RPMI7951 (cell line): ENCODE results near the gene SLC47A1. TPM values are rescaled to one million over a fixed set of nuclear protein-coding genes. Genes with fewer than 3 reads are reported as not detected.
A peak's percentile ranks its signal among the peaks of the same experiment; 100 is the strongest.
"Not testable (repeated sequence)": the region's sequence is repeated elsewhere in the genome, so short reads cannot be mapped to it uniquely, and the experiment has no call there.

Experiments
- DNase-seq: peaks from one replicate; pipeline ENCODE4 v3.0.0-alpha.2; 2012; ENCODE audit warnings: low read depth
- total RNA-seq: library from RNA; depleted of rRNA; stranded (reverse); fragments of >200 nt; shearing (Covaris generic); gene quantifications from 2 replicates; pipeline ENCODE4 v1.2.3, GENCODE V29; 2014

SLC47A1 gene
- total RNA-seq, 1 experiment from 2014 or later = 0.36 TPM

DNA sequence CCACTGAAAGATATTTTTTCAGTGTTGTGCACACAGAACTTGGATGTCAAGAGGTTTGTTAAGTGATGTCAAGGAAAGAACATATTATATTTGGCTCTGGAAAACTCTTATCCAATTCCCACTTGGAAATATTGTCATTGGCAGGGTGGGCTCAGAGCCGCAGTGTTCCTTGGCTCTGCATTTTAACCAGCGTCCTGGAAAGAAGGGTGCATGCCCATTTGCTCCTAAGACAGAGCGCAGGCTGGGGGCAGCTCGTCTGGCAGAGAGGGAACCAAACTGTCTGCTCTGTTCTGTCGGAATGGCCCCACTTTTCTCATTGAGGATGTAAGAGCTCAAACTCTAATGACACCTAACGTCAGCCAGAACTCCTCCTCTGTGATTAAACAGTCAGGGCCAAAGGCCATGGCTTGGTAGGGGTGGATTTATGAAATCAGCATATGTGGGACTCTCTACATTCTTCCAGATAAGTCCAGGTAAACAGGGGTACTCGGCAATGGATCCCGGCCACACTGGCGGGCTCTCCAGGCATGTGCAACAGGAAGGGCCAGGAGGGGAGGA is 18.0 kb downstream of the SLC47A1 start:
- no peak for DNase-seq

DNA sequence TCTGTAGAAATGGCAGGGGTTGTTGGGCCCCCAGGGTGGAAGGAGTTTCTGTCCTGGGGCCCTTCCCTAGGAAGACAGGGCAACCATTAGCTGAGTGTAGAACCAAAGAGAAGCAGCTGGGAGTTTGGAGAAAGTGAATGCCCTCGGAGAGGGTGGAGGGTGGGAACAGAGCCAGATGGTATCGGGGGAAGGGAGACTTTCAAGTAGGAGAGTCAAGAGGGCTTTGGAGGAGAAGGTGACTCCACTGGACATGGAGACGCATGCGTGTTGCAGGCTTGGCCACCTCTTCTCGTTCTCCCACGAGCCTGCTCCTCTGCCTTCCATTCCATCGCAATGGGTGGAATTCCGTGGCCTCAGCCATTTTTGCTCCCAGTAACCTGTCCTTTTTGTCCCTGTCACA is 19.4 kb downstream of the SLC47A1 start:
- no peak for DNase-seq

DNA sequence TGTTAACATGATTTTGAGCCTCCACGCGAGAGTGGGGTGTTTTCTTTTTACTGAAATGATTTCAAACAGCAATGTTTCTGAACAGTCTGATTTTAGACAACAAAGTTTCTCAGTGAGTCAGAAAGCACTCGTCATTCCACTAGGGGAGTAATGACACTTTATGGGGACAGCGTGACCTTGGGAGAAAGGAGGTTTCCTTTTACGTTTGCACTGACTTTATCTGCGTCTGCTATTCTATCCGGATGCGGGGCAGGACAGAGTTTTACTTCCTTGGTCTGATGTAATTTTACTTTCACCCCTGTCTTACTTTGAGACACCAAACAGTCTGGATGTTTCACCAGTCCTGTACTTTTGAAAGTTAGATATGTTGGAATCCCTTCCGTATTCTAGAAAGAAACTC is 20.7 kb downstream of the SLC47A1 start:
- no peak for DNase-seq

DNA sequence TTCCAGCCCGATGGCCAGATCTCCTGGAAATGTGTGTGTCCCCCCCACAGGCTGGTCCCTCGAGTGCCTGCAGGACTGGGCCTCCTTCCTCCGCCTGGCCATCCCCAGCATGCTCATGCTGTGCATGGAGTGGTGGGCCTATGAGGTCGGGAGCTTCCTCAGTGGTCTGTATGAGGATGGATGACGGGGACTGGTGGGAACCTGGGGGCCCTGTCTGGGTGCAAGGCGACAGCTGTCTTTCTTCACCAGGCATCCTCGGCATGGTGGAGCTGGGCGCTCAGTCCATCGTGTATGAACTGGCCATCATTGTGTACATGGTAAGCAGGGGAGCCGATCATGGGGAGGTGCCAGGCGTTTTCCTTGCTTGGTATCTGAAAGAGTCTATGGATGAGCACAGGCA is 22.1 kb downstream of the SLC47A1 start:
- DNase-seq = no peak

DNA sequence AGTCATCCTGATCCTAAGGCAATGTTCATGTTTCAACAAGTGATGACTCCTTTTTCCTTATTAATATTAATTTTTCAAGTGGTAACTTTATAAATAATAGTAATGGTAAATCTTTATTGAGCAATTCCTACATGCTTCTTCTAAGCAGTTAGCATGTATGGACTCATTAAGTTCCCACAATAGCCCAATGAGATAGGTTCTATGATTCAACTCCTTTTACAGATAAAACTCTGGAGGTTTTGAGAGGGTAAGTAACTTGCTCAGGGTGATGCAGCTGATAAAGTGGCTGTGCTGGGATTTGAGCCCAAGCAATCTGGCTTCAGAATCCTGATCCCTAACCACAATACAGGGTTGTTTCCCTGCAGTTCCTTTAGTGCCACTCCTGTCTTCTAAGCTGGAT is 25.3 kb downstream of the SLC47A1 start:
- DNase-seq = no peak

DNA sequence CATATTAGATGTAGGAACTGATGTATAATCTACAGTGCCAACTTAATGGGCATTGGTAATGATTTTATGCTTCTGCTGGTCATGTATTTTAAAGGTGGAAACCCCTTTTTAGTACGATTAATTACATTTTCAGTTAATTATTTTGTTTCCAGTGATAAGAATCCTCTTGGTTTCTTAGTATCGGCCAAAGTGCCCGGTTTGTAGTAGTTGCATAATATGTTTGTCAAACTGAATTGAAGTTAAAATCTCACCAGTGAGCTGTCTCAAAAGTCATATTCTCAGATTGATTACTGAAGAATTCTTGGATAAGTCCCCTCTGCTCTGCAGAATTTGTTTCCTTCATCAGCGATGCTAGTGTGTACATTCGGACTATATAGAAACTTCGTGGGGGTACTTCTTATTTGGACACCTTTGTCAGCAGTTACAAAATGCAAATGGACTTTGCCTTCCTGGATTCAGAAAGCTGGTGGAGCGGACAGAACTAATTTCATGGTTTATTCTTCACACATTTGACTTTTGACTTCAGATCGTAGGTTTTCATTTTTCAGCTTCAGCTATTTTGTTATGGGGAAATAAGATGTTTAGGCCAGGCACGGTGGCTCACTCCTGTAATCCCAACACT is 28.2 kb downstream of the SLC47A1 start:
- DNase-seq = no peak

DNA sequence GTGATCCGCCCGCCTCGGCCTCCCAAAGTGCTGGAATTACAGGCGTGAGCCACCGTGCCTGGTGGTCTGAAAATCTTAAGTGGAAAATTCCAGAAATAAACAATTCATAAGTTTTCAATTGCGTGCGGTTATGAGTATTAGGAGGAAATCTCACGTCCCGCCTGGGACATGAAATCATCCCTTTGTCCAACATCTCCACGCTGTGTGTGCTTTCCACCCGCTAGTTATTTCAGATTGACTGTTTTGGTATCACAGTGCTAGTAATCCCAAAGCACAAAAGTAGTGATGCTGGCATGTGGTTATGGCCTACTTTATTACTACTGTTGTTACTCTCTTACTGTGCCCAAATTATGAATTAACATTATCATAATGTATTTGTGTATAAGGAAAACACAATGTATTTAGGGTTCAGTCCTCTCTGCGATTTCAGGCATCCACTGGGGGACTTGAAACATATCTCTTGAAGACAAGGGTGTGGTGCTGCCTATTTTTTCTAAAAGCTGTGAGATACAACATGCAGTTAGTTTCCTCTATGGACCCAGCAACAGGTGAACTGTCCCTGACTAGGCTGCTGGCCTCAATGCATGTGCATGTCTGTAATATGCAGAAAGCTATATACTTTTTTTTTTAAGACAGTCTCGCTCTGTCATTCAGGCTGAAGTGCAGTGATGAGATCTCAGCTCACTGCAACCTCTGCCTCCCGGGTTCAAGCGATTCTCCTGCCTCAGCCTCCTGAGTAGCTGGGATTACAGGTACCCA is 32.3 kb downstream of the SLC47A1 start:
- DNase-seq = no peak

DNA sequence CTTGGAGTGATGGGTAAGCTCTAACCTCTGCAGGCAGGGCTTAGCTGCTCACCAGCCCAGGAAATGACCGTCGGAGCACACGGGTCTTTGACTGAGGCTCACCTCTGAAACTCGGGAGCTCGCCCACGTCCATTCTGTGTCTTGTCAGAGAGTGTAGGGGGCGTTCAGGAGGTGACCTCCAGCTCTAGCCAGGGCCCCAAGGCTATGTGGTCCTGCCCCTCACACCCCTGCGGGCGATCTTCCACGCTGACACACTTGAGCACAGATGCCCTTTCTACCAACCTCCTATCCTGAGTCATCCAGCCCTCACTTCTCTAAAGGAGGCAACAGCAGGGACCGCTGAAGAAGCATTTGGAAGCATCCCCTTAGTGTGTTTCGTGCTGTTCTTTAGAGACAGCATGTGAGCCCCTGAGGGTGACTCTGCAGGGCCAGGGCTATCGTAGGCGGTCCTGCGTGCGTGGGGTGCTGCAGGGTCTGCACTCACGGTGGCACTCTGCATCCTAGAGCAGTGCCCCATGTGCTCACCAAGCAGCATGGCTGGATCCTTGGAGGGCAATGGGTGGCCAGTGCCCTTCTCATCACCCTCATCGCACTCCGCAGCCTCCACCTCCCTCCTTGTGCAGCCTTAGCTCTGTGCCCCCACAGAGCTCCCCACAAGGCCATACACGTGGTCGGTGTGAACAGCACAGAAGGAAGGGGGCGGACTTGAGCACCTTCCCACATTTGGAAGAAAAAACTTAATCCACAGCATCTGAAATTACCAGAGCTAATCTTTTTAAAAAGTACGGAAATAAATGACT is 33.8 kb downstream of the SLC47A1 start:
- DNase-seq = no peak

DNA sequence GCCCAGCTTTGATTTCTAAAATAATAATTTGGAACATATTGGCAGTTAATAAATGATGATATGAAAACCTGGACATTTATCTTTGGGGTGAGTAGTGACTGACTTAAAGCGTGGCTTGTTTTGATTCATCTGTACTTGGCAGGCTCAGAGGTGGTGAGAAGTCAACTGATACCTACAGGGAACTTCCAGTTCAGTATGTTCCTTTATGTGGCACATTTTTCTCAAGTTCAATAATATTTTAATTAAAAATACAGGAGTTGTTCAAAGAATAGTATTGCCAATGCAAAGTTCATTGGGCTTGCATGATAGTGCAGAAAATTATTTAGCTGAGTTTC is 34.3 kb downstream of the SLC47A1 start:
- no peak for DNase-seq

DNA sequence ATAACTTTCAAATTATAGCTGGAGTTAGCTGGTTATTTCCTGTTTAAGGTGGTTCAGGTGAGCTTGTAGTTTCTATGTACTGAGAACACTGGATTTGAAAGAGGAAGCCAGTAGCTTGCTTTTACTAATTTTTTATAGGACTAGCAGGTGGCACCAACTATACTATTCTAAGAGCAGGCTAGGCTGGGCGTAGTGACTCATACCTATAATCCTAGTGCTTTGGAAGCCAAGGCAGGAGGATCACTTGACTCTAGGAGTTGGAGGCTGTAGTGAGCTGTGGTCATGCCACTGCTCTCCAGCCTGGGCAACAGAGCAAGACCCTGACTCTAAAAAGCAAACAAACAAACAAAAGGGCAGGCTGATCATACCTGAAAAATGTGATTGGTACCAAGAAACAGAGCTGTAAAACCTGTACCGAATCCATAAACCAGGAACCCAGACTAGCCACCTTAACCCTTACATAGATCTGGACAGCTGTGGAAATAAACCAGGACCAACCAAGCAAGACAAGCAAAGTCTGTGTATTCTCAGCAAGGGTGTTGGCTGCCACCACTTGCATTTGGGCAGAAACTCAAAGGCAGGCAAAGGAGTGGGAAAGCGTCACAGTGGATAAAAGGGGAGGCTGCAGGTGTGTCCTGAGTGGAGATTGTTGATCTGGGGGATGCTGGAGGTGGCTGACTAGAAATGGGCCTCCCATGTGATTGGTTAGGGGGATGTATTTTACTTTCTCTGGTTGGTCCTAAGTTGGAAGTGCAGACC is 36.3 kb downstream of the SLC47A1 start:
- DNase-seq = peak; percentile 2

DNA sequence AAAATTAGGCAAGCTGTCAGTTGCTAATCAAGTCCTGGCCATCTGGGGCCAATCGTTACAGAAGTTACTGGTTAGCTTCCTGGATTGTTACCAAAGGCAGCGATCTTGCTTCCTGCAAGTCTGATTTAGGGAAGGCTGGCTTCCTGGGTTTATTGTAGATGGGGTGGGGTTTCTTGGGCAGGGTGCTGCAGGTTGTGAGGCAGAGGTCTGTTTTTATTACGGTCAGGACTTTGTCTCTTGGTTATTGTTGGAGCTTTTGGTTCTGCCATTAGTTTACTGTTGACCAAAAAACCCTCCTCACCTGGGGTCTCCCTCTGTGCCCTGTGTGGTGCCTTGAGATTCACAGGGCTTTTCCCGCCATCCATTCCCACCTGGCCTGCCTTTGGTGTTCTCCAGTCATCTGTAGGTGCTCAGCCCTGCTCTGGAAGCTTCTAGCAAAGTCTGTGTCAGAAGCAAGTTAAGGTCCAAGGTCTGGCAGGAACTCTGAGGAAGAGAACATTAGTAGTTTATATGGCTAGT is 36.9 kb downstream of the SLC47A1 start:
- no peak for DNase-seq

DNA sequence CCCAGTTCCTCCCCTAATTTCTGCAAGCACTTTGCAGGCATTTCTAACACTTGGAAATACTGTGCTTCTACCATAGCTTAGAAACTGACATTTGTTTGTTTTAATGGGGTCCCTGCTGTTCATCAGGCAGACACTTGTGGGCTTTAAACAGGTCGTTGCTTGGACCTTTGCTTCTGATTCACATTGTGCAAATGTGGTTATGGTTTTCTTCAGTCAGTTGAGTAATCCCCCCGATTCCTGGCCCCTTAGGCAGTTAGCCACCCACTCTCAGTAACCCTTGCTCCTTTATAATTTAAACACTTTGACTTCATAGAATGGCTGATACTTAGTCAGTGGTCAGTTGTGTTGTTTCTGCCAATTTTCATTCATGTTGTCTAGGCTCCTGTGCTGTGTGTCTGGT is 39.4 kb downstream of the SLC47A1 start:
- peak; percentile 5 for DNase-seq

DNA sequence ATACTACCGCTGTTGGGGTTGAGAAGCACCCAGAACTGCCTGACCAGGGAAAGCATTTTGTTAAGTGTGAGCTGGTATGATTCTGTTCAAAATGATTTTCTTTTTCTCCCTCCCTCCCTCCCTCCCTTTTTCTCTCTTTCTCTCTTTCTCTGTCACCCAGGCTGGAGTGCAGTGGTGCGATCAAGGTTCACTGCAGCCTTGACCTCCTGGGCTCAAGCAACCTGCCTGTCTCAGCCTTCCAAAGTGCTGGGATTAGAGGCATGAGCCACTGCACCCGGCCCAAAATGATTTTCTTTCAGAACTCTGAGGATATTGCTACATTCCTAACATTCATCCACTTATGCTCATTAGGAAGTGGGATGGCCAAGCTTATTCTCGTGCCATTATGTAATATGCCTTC is 41.3 kb downstream of the SLC47A1 start:
- no peak for DNase-seq

DNA sequence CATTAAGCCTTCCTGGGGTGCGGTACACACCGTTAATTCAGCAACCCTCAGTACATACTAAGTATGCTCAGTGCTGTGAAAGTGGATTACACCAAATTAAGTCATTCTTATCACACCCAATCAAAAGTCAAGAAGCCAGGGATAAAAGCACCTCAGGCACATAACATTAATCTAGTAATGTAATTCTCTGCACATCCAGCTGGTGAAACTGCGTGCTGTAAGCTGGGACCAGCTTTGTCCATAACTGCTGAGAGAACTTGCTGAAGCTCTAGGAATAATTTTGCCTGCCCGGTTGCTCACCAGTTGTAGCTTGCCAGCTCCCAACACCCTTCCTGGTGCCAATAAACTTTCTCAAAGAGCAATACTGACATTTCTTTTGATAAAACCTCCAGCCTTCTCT is 44.9 kb downstream of the SLC47A1 start:
- DNase-seq = peak; percentile 6

DNA sequence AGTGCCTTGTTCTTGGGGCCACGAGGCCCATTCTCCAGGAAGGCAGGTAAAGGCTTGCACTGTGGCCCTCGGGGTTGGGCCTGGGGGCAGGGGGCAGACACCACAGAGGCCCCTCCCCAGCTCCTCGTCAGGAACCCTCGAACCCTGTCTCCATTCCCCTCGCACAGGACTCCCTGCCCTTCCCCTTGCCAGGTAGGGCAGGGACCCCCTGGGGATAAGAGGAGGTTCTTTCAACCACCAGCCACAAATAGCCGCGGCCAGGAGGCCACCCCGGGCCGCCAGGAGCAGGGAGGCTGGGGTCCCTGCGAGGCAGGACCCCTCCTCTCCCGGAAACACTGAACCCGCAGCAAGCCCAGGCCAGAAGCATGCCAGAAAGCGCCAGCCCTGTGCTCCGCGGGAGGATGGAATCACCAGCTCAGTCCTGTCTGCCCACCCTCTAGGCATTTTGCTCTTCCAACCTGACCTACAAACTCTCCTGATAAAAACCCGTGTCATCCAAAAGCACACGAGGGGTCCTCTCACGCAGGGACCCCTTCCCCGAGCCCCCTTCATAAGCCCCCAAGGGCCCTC is 45.6 kb downstream of the SLC47A1 start:
- DNase-seq = no peak

DNA sequence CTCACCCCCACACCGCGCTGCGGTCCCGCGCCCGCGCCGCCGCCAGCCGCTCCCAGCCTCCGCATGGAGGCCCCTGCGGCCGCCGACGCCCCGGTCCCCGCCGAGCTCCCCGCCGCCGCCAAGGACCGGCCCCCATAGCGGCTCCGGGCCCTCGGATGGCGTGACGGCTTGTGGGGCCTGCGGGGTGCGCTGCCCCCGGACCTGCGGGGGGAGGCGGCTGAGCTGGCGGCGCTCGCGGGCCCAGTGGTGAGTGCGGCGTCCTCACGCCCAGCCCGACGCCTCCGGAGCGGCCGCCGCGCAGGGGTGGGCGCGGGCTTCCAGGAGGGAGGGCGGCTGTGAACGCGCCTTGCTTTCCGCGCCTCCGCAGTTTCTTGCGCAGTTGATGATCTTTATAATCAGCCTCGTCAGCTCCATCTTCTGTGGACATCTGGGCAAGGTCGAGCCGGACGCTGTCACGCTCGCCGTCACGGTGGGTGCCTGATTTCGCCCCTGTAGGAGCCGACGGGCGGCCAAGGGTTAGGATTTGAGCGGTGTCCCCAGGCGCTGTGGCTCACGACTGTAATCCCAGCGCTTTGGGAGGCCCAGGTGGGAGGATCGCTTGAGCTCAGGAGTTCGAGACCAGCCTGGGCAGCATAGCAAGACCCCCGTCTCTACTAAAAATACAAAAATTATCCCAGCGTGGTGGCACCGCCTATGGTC is 46.4 kb downstream of the SLC47A1 start:
- no peak for DNase-seq

DNA sequence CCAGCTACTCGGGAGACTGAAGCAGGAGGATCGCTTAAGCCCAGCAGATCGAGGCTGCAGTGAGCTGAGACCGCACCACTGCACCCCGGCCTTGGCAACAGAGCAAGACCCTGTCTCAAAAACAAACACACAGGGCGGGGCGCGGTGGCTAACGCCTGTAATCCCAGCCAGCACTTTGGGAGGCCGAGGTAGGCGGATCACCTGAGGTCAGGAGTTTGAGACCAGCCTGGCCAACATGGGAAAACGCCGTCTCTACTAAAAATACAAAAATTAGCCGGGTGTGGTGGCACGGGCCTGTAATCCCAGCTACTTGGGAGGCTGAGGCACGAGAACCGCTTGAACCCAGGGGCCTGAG is 46.9 kb downstream of the SLC47A1 start:
- DNase-seq = not testable (repeated sequence)

DNA sequence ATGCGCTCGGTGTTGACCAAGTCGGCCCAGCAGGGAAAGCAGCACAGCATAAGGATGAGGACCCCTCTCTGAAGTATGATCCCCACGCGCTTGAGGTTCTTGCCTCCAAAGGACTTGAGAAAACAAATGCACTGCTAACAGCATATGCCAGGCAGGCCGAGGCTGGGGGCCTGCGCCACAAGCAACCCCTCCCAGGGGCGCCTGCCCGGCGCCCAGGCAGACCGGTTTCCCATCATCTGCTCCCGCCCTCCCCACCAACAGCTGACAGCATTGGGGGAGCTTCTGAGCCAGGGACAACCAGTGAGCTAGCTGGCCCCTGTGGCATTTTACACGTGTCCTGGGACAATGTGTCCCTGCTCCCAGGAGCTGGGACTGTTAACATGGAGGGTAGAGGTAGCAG is 48.5 kb downstream of the SLC47A1 start:
- DNase-seq = not testable (repeated sequence)

DNA sequence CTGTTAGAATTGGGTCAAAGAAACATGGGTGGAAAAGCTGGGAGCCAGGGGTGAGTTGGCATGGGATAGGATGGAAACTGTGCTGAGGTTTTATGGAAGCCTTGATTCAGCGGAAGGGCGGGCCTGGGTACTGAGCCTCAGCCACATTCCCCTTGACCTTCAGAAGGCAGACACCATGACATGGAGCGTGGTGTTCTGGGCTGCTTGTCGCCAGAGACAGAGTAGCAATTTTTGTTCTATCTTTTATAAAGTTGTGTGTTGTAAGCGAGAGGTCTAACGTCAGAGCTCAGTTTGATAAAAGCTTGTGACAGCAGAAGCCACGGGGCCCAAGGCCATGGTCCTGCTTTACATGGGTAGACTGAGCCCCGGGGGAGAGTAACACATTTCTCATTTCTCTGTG is 50.2 kb downstream of the SLC47A1 start:
- no peak for DNase-seq

DNA sequence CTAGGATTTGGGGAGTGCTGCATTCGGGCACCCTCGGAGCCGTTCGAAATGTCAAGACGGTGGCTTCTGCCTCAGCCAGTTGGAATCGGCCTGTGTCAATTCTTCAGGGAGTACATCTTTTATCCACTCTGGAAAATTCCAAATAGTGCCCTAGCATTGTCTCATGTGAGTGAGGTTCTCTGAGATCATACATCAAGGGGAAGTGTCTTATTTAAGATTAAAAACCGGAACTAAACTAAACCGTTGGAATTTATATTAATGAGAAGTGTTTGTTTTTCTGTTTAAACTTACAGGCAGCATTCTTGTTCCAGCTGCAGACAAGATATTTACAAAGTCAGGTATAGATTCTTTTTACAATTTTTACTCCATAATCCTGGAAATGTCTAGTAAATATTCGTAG is 56.8 kb downstream of the SLC47A1 start:
- DNase-seq = no peak
